Brain microvascular endothelial cell (primary cell): ENCODE data around the gene GLYATL1.

Experiments
- DNase-seq: peaks from one replicate; pipeline ENCODE4 v3.0.0-alpha.2; 2020
- H3K27ac ChIP-seq: fragments of 250-450 bp; sonication (Bioruptor Pico); 2 replicates; pipeline ENCODE4 v1.5.1; 2020; ENCODE audit warnings: mild to moderate bottlenecking, moderate library complexity
- H3K27me3 ChIP-seq: fragments of 250-450 bp; sonication (Bioruptor Pico); replicated peaks from 2 replicates; pipeline ENCODE4 v1.5.1; 2020; ENCODE audit warnings: mild to moderate bottlenecking
- H3K36me3 ChIP-seq: fragments of 250-450 bp; sonication (Bioruptor Pico); replicated peaks from 2 replicates; pipeline ENCODE4 v1.5.1; 2020; ENCODE audit warnings: mild to moderate bottlenecking
- H3K4me3 ChIP-seq: 2 replicates; pipeline ENCODE4 v1.5.1; 2011; ENCODE audit warnings: low read depth, mild to moderate bottlenecking, control low read depth, low read length, moderate library complexity
- CTCF ChIP-seq: IDR thresholded peaks from 2 replicates; pipeline ENCODE4 v1.5.1; 2011; ENCODE audit warnings: low read depth, mild to moderate bottlenecking, moderate library complexity, low read length, control low read depth, inconsistent platforms; ENCODE audit errors: missing control alignments
- in situ Hi-C: cut with HindIII; loops from 2 replicates; pipeline ENCODE4 v1.10.0; 2017; ENCODE audit warnings: low sequenced_read_pairs, low pct_ligation_motif_present

GLYATL1 gene

GRCh38 chr11:58934945-58935513 lies 4.3 kb upstream of the GLYATL1 start:
- in situ Hi-C loops, result no loop called here
- no peaks in the 10 kb centered on the region for H3K36me3 ChIP-seq
- no peak for DNase-seq
- H3K27ac ChIP-seq, result no peak overlapping the region
- no peak overlapping the region for H3K4me3 ChIP-seq
- no peak for TF ChIP-seq CTCF
- no peaks in the 10 kb centered on the region for H3K27me3 ChIP-seq

- no peak for DNase-seq
- H3K4me3 ChIP-seq, result no peak overlapping the region
- H3K27ac ChIP-seq, result no peak overlapping the region
- no peak for TF ChIP-seq CTCF
- in situ Hi-C loops, result no loop called here
- H3K27me3 ChIP-seq, result no peaks in the 10 kb centered on the region
- no peaks in the 10 kb centered on the region for H3K36me3 ChIP-seq
These were observed 890 bp upstream of the GLYATL1 start for GRCh38 chr11:58938398-58938797.

- no peaks in the 10 kb centered on the region for H3K36me3 ChIP-seq
- no peak for DNase-seq
- no peaks in the 10 kb centered on the region for H3K27me3 ChIP-seq
- in situ Hi-C loops, result no loop called here
- no peak overlapping the region for H3K27ac ChIP-seq
- TF ChIP-seq CTCF, result no peak
- no peak overlapping the region for H3K4me3 ChIP-seq
These were observed 740 bp downstream of the GLYATL1 start for GRCh38 chr11:58940028-58940427.

- no peak overlapping the region for H3K27ac ChIP-seq
- H3K36me3 ChIP-seq, result no peaks in the 10 kb centered on the region
- no peak for TF ChIP-seq CTCF
- DNase-seq, result no peak
- H3K27me3 ChIP-seq, result no peaks in the 10 kb centered on the region
- in situ Hi-C loops, result no loop called here
- no peak overlapping the region for H3K4me3 ChIP-seq
These were observed 2.5 kb downstream of the GLYATL1 start for GRCh38 chr11:58941838-58942237.

- H3K4me3 ChIP-seq, result no peak overlapping the region
- DNase-seq, result no peak
- in situ Hi-C loops, result no loop called here
- no peak overlapping the region for H3K27ac ChIP-seq
- no peaks in the 10 kb centered on the region for H3K27me3 ChIP-seq
- no peaks in the 10 kb centered on the region for H3K36me3 ChIP-seq
- no peak for TF ChIP-seq CTCF
These were observed 6.4 kb downstream of the GLYATL1 start for GRCh38 chr11:58945663-58946062.

GRCh38 chr11:58949184-58949583 lies 9.9 kb downstream of the GLYATL1 start:
- no peaks in the 10 kb centered on the region for H3K36me3 ChIP-seq
- H3K27me3 ChIP-seq, result no peaks in the 10 kb centered on the region
- no peak overlapping the region for H3K27ac ChIP-seq
- DNase-seq, result no peak
- TF ChIP-seq CTCF, result no peak
- H3K4me3 ChIP-seq, result no peak overlapping the region
- in situ Hi-C loops, result no loop called here
